Peyer's patch (tissue), 4 donors: ENCODE data around the gene EDEM2. TPM values are rescaled to one million over a fixed set of nuclear protein-coding genes. Genes with fewer than 3 reads are reported as not detected.

Experiments used
- DNase-seq, 3 donors: peaks; one replicate each; pipeline ENCODE4 v3.0.0-alpha.2; 2017 to 2019
- H3K27ac ChIP-seq, 4 donors: fragments of 200-600 bp; sonication (generic); one replicate each; pipeline ENCODE4 v1.5.1; 2016 to 2019
- H3K27me3 ChIP-seq, 2 donors: fragments of 200-600 bp; sonication (generic); one replicate each; pipeline ENCODE4 v1.5.1; 2019
- H3K36me3 ChIP-seq, 3 donors: fragments of 200-600 bp; sonication (generic); one replicate each; pipeline ENCODE4 v1.5.1; 2016 to 2019
- H3K4me1 ChIP-seq, 4 donors: fragments of 200-600 bp; sonication (generic); one replicate each; pipeline ENCODE4 v1.5.1; 2016 to 2019
- H3K4me3 ChIP-seq, 4 donors: fragments of 200-600 bp; sonication (generic); 1 replicate in 3 of 4; 2 replicates in 1 of 4; pipeline ENCODE4 v1.5.1; 2016 to 2019; ENCODE audit warnings: mild to moderate bottlenecking in 1 of 4
- H3K9me3 ChIP-seq, 4 donors: fragments of 200-600 bp; sonication (generic); one replicate each; pipeline ENCODE4 v1.5.1; 2016 to 2019; ENCODE audit warnings: mild to moderate bottlenecking in 1 of 4
- CTCF ChIP-seq, 6 experiments: fragments of 450-650 bp in 4 of 6; fragments of 200-600 bp in 2 of 6; sonication (generic) in 1 of 6; IDR thresholded peaks; one replicate each; pipeline ENCODE4 v1.5.1; 2017 to 2019; ENCODE audit warnings: antibody characterized with exemption in 6 of 6, mild to moderate bottlenecking in 3 of 6, moderate library complexity in 1 of 6
- POLR2A ChIP-seq, 2 donors: fragments of 450-650 bp; IDR thresholded peaks; one replicate each; pipeline ENCODE4 v1.5.1; 2017; ENCODE audit warnings: antibody characterized with exemption in 2 of 2, mild to moderate bottlenecking in 2 of 2, moderate library complexity in 2 of 2
- total RNA-seq, 4 donors: library from RNA; depleted of rRNA; stranded (reverse); fragments of >200 nt; gene quantifications; one replicate each; pipeline ENCODE4 v1.1.0, GENCODE V29; 2016

The EDEM2 gene
- total RNA-seq, 4 donors from 2014 or later: 18.2 to 38.3 (median 33.8) TPM

- Histone ChIP-seq H3K27ac (peak overlapping the region; percentile 90 to 96 (median 92)), H3K36me3 (no peaks in the 10 kb centered on the region), H3K4me1 (peaks cover 0 to 34% (median 0%) of the 10 kb centered on the region in 4 donors), H3K4me3 (peak overlapping the region; percentile 86 to 99 (median 91)), H3K27me3 (no peaks in the 10 kb centered on the region), H3K9me3 (no peaks in the 10 kb centered on the region)
- DNase-seq: no peak
- TF ChIP-seq POLR2A (IDR thresholded peaks at IDR 0.05) (no peak), CTCF (IDR thresholded peaks at IDR 0.05) (no peak)
These were observed 53.8 kb downstream of the EDEM2 start for GRCh38 chr20:35093267-35093884.

GRCh38 chr20:35092524-35093266, 54.4 kb downstream of the EDEM2 start, which contains the start of gene TRPC4AP:
TRPC4AP (minus strand) TSS chr20:35092807; CDS start chr20:35092781, 26 bp downstream.
- peak; percentile 97 to 99 (median 99) for TF ChIP-seq CTCF (IDR thresholded peaks at IDR 0.05)
- peak; percentile 68 to 83 for TF ChIP-seq POLR2A (IDR thresholded peaks at IDR 0.05)
- peak within 1 kb of the TSS; percentile 90 to 96 (median 92) for H3K27ac ChIP-seq
- H3K4me1 ChIP-seq: peaks cover 0 to 41% (median 0%) of the 10 kb centered on the region in 4 donors
- no peaks in the 10 kb centered on the region for H3K27me3 ChIP-seq
- H3K9me3 ChIP-seq: no peaks in the 10 kb centered on the region
- no peaks in the 10 kb centered on the region for H3K36me3 ChIP-seq
- H3K4me3 ChIP-seq: peak within 1 kb of the TSS; percentile 86 to 99 (median 91)
- peak; percentile 83 to 94 (median 93) for DNase-seq

GRCh38 chr20:35091816-35092523, 55.2 kb downstream of the EDEM2 start:
- H3K4me3 ChIP-seq: peak overlapping the region; percentile 86 to 99 (median 91)
- peak overlapping the region; percentile 90 to 96 (median 92) for H3K27ac ChIP-seq
- DNase-seq: no peak
- H3K9me3 ChIP-seq: no peaks in the 10 kb centered on the region
- no peaks in the 10 kb centered on the region for H3K27me3 ChIP-seq
- peaks cover 0 to 43% (median 0%) of the 10 kb centered on the region in 4 donors for H3K4me1 ChIP-seq
- TF ChIP-seq CTCF (IDR thresholded peaks at IDR 0.05) (no peak), POLR2A (IDR thresholded peaks at IDR 0.05) (no peak)
- no peaks in the 10 kb centered on the region for H3K36me3 ChIP-seq

- H3K27ac ChIP-seq: no peak overlapping the region
- no peak for DNase-seq
- no peaks in the 10 kb centered on the region for H3K27me3 ChIP-seq
- no peak for TF ChIP-seq POLR2A (IDR thresholded peaks at IDR 0.05)
- TF ChIP-seq CTCF (IDR thresholded peaks at IDR 0.05): no peak
- no peaks in the 10 kb centered on the region for H3K36me3 ChIP-seq
- no peak overlapping the region for H3K4me3 ChIP-seq
- no peaks in the 10 kb centered on the region for H3K9me3 ChIP-seq
- H3K4me1 ChIP-seq: peaks cover 0 to 43% (median 0%) of the 10 kb centered on the region in 4 donors
These were observed 58.6 kb downstream of the EDEM2 start for GRCh38 chr20:35088231-35089145.

- Histone ChIP-seq H3K4me1 (peaks cover 0 to 39% (median 0%) of the 10 kb centered on the region in 4 donors), H3K27ac (no peak overlapping the region), H3K9me3 (no peaks in the 10 kb centered on the region), H3K36me3 (no peaks in the 10 kb centered on the region), H3K27me3 (no peaks in the 10 kb centered on the region), H3K4me3 (no peak overlapping the region)
- DNase-seq: no peak
- TF ChIP-seq POLR2A (IDR thresholded peaks at IDR 0.05) (no peak), CTCF (IDR thresholded peaks at IDR 0.05) (no peak)
These were observed 59.3 kb downstream of the EDEM2 start for GRCh38 chr20:35087791-35088190.
